HepG2 (cell line): ENCODE measurements around the gene GGA3. TPM values are rescaled to one million over a fixed set of nuclear protein-coding genes. Genes with fewer than 3 reads are reported as not detected.

Experiments
- CREB3 ChIP-seq: sonication (generic); formaldehyde crosslinking; IDR thresholded peaks from 2 replicates; pipeline ENCODE4 v1.5.0; 2020; ENCODE audit warnings: missing genetic modification reagents
- E2F2 ChIP-seq: sonication (generic); formaldehyde crosslinking; IDR thresholded peaks from 2 replicates; pipeline ENCODE4 v1.4.0; 2020; ENCODE audit warnings: missing genetic modification reagents, borderline replicate concordance
- HNRNPUL1 ChIP-seq: fragments of 200-400 bp; formaldehyde crosslinking; IDR thresholded peaks from 2 replicates; pipeline ENCODE4 v1.6.1; 2017; ENCODE audit warnings: low read depth, mild to moderate bottlenecking, low read length, moderate library complexity
- MYC ChIP-seq: sonication (generic); formaldehyde crosslinking; IDR thresholded peaks from 2 replicates; pipeline ENCODE4 v1.9.0; 2021; ENCODE audit warnings: missing genetic modification reagents, borderline replicate concordance
- NFIB ChIP-seq: sonication (generic); formaldehyde crosslinking; IDR thresholded peaks from 2 replicates; pipeline ENCODE4 v1.9.0; 2021; ENCODE audit warnings: missing genetic modification reagents, mild to moderate bottlenecking, borderline replicate concordance
- SOX13 ChIP-seq, 3 experiments: fragments of 450-650 bp in 1 of 3; sonication (generic) in 1 of 3; formaldehyde crosslinking in 1 of 3; IDR thresholded peaks in 2 of 3; conservative IDR thresholded peaks in 1 of 3; 2 replicates each; pipeline versions ENCODE4 v1.5.0 to v1.6.1; 2016 to 2020; ENCODE audit warnings: antibody characterized with exemption in 1 of 3, mild to moderate bottlenecking in 1 of 3, missing compliant biosample characterization in 1 of 3, missing genetic modification reagents in 1 of 3, moderate library complexity in 1 of 3
- TFDP2 ChIP-seq: sonication (generic); formaldehyde crosslinking; IDR thresholded peaks from 2 replicates; pipeline ENCODE4 v1.4.0; 2020; ENCODE audit warnings: missing genetic modification reagents
- THAP8 ChIP-seq: sonication (generic); formaldehyde crosslinking; IDR thresholded peaks from 2 replicates; pipeline ENCODE4 v1.5.1; 2020; ENCODE audit warnings: missing genetic modification reagents, mild to moderate bottlenecking, borderline replicate concordance
- TRAFD1 ChIP-seq: sonication (generic); formaldehyde crosslinking; IDR thresholded peaks from 2 replicates; pipeline ENCODE4 v1.5.1; 2020; ENCODE audit warnings: missing genetic modification reagents, mild to moderate bottlenecking, borderline replicate concordance
- U2AF2 ChIP-seq: fragments of 200-400 bp; formaldehyde crosslinking; IDR thresholded peaks from 2 replicates; pipeline ENCODE4 v1.6.1; 2017; ENCODE audit warnings: low read depth, mild to moderate bottlenecking, low read length
- YY1 ChIP-seq: IDR thresholded peaks from 2 replicates; pipeline ENCODE4 v1.6.1; 2011; ENCODE audit warnings: low read length, low read depth, moderate library complexity, mild to moderate bottlenecking; ENCODE audit not compliant: insufficient read depth, insufficient replicate concordance
- ZBTB20 ChIP-seq: sonication (generic); formaldehyde crosslinking; IDR thresholded peaks from 2 replicates; pipeline ENCODE4 v1.8.1; 2023; ENCODE audit warnings: missing genetic modification reagents, low read depth, mild to moderate bottlenecking, borderline replicate concordance
- ZBTB25 ChIP-seq: IDR thresholded peaks from 2 replicates; pipeline ENCODE4 v1.6.1; 2018; ENCODE audit warnings: missing genetic modification reagents
- ZBTB8A ChIP-seq: sonication (generic); formaldehyde crosslinking; IDR thresholded peaks from 2 replicates; pipeline ENCODE4 v1.4.0; 2020; ENCODE audit warnings: mild to moderate bottlenecking, low read depth, missing genetic modification reagents, borderline replicate concordance
- ZFP36 ChIP-seq: fragments of 150-350 bp; IDR thresholded peaks from 2 replicates; pipeline ENCODE4 v1.6.1; 2018; ENCODE audit warnings: borderline replicate concordance, low read length, low read depth; ENCODE audit not compliant: partially characterized antibody
- ZNF207 ChIP-seq: fragments of 450-650 bp; IDR thresholded peaks from 2 replicates; pipeline ENCODE4 v1.6.1; 2016; ENCODE audit warnings: antibody characterized with exemption, borderline replicate concordance
- ZNF446 ChIP-seq: sonication (generic); formaldehyde crosslinking; IDR thresholded peaks from 2 replicates; pipeline ENCODE4 v1.5.0; 2020; ENCODE audit warnings: mild to moderate bottlenecking, missing genetic modification reagents
- ZNF562 ChIP-seq: sonication (generic); formaldehyde crosslinking; IDR thresholded peaks from 2 replicates; pipeline ENCODE4 v1.8.0; 2022; ENCODE audit warnings: missing genetic modification reagents, borderline replicate concordance
- ZNF576 ChIP-seq: sonication (generic); formaldehyde crosslinking; IDR thresholded peaks from 2 replicates; pipeline ENCODE4 v1.4.0; 2020; ENCODE audit warnings: mild to moderate bottlenecking, missing genetic modification reagents
- ZNF788 ChIP-seq: sonication (generic); formaldehyde crosslinking; IDR thresholded peaks from 2 replicates; pipeline ENCODE4 v1.5.0; 2020; ENCODE audit warnings: mild to moderate bottlenecking, missing genetic modification reagents, borderline replicate concordance
- polyA plus RNA-seq, 8 experiments: library from polyadenylated mRNA; depleted of rRNA in 3 of 8; stranded (reverse) in 7 of 8; unstranded in 1 of 8; fragments of >200 nt; fragmentation: Illumina TruSeq in 4 of 8; extraction: Trizol in 4 of 8; gene quantifications; 2 replicates each; pipeline versions ENCODE4 v1.2.1 to v1.2.3, GENCODE V29; 2011 to 2016; ENCODE audit warnings: low read depth in 4 of 8, missing spikeins in 1 of 8, mixed read lengths in 1 of 8; ENCODE audit not compliant: insufficient read depth in 1 of 8
- total RNA-seq, 5 experiments: library from RNA; depleted of rRNA; stranded (reverse); fragments of >200 nt; fragmentation: Illumina TruSeq; extraction: Trizol; gene quantifications; 2 replicates each; pipeline ENCODE4 v1.2.3, GENCODE V29; 2016; ENCODE audit warnings: low read depth in 1 of 5

Gene GGA3
- total and polyA plus RNA-seq, 2 of the 13 experiments (the other 11 are each of a cell fraction or from before 2014, with no cell fraction given): 28.4 to 43.7 TPM

GRCh38 chr17:75289115-75289831 lies 27.9 kb upstream of the GGA3 start, which contains the start of gene SLC25A19 (continued):
- TF ChIP-seq SOX13 (IDR thresholded peaks at IDR 0.05) (0 out of 2 replicates have a peak, but pooled peaks have one; percentile 65), SOX13 (CRISPR knock-in tag; conservative IDR thresholded peaks at IDR 0.05 in 1 of 2, IDR thresholded peaks at IDR 0.05 in 1 of 2) (peak in 1 of 2 experiments; percentile 4; a peak in 1 of 4 replicates), HNRNPUL1 (no peak), TFDP2 (CRISPR knock-in tag) (peak; percentile 94), ZNF576 (CRISPR knock-in tag) (no peak), ZBTB25 (CRISPR knock-in tag) (peak; percentile 11; the same call in 1 of the 2 replicates), ZBTB20 (CRISPR knock-in tag) (no peak; the same call in 1 of the 2 replicates), ZFP36 (no peak), ZNF788 (CRISPR knock-in tag) (peak; percentile 92), TRAFD1 (CRISPR knock-in tag) (no peak), ZNF207 (no peak), E2F2 (CRISPR knock-in tag) (peak; percentile 92; the same call in 1 of the 2 replicates), THAP8 (peak; percentile 72; the same call in 1 of the 2 replicates), ZNF562 (CRISPR knock-in tag) (no peak), YY1 (peak; percentile 83), U2AF2 (no peak), CREB3 (CRISPR knock-in tag) (no peak), MYC (CRISPR knock-in tag) (peak; percentile 93), NFIB (CRISPR knock-in tag) (no peak), ZNF446 (CRISPR knock-in tag) (no peak; the same call in 1 of the 2 replicates), ZBTB8A (no peak)
